Adipocyte (in vitro differentiated cells): ENCODE measurements around the gene ERI3.

Experiments used
- DNase-seq: peaks from one replicate; pipeline ENCODE4 v3.0.0-alpha.2; 2015; ENCODE audit warnings: low read depth
- H3K27me3 ChIP-seq: replicated peaks from 2 replicates; pipeline ENCODE4 v1.7.0; 2013; ENCODE audit warnings: mild to moderate bottlenecking, low read length, moderate library complexity; ENCODE audit not compliant: control insufficient read depth, insufficient read depth
- H3K36me3 ChIP-seq: 2 replicates; pipeline ENCODE4 v1.7.0; 2013; ENCODE audit warnings: low read length, mild to moderate bottlenecking, moderate library complexity; ENCODE audit not compliant: control insufficient read depth, insufficient read depth, severe bottlenecking
- H3K4me1 ChIP-seq: 2 replicates; pipeline ENCODE4 v1.7.0; 2013; ENCODE audit warnings: mild to moderate bottlenecking, low read length, moderate library complexity; ENCODE audit not compliant: control insufficient read depth, insufficient read depth
- H3K4me3 ChIP-seq: 2 replicates; pipeline ENCODE4 v1.7.0; 2013; ENCODE audit warnings: mild to moderate bottlenecking, low read length, moderate library complexity
- H3K9ac ChIP-seq: 2 replicates; pipeline ENCODE4 v1.7.0; 2013; ENCODE audit warnings: mild to moderate bottlenecking, low read length, moderate library complexity
- H3K9me3 ChIP-seq: 2 replicates; pipeline ENCODE4 v1.7.0; 2013; ENCODE audit warnings: mild to moderate bottlenecking, low read length, moderate library complexity; ENCODE audit not compliant: control insufficient read depth

The ERI3 gene

DNA sequence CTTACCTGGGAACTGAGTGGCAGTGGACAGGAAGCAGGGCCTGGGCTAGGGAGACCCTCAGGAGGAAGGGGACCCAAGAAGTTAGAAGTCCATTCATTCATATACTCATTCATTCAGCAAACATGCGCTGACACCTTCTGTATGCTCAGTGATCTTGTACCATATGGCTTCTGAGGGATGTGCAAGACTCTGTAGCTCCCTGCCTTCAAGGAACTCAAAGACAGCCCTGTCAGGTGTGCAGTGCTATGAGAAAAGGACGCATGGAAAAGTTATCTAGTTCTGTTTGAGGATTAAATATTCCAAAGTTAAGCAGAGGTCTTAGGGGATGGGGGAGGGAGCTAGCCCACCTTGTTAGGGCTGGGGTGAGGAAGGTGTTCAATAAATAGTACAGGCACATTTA, 129.3 kb downstream of the ERI3 start:
- H3K9me3 ChIP-seq: no peaks in the 10 kb centered on the region
- no peak overlapping the region for H3K4me3 ChIP-seq
- no peaks in the 10 kb centered on the region for H3K27me3 ChIP-seq
- H3K36me3 ChIP-seq: peaks cover 16% of the 10 kb centered on the region
- no peak for DNase-seq
- H3K9ac ChIP-seq: no peak overlapping the region
- H3K4me1 ChIP-seq: peaks cover 10% of the 10 kb centered on the region

DNA sequence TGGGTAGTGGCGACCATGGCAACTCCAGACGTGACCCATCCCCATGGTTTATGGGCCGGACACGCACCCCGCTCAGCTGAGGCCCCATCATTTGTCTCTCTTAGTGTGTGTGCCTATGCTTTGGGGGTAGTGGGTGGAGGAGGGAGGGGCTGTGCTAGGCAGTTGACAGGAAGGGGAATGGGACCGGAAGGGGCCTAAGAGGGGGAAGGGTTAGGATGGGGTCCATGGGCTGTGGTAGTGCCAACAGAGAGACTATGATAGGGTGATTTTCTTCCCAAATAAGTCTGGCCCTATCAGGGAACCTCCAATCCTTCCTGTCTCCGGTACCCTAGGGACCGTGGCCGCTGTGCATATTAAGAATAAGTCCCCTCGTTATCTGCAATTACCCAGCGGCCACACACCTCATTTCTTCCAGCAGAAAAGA, 131.9 kb downstream of the ERI3 start:
- H3K36me3 ChIP-seq: peaks cover 42% of the 10 kb centered on the region
- no peak for DNase-seq
- no peaks in the 10 kb centered on the region for H3K9me3 ChIP-seq
- H3K4me3 ChIP-seq: no peak overlapping the region
- H3K9ac ChIP-seq: no peak overlapping the region
- H3K4me1 ChIP-seq: peaks cover 14% of the 10 kb centered on the region
- H3K27me3 ChIP-seq: no peaks in the 10 kb centered on the region

DNA sequence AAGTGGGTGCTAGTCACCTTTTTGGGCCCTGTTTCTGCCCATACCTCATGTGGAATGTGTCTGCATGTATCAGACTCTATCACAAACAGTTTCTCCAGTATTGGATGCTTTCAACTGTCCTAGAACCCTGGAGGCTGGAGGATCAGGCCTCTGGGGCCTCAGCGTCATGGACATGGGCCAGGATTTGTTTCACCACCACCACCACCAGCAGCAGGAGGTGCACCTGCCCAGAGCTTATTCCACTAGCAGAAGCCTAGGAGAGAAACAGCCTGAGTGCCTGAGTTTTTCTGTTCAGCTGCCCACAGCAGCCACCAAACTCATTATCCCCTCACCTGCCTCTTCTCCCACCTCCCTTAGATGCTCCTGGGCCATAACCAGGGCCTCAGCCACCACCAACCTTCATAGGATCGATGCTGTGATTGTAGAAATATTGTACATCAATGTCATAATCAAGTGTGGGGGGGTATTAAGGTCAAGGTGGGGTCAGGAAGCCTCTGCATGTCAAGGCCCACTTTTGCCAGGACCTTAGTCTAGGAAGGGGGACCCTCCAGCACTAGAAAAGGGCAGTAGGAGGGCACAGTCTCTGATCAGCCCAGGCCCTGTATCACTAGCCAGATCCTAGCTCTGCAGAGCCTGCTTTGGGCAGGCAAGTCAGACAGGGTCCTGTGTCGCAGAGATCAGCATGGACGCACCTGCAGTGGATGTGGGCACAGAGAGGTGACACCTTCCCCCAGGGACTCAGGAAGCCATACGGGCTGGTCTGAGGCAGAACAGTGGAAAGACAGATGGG, 132.5 kb downstream of the ERI3 start:
- DNase-seq: no peak
- Histone ChIP-seq H3K27me3 (no peaks in the 10 kb centered on the region), H3K4me3 (no peak overlapping the region), H3K36me3 (peaks cover 43% of the 10 kb centered on the region), H3K9me3 (no peaks in the 10 kb centered on the region), H3K9ac (no peak overlapping the region), H3K4me1 (peaks cover 17% of the 10 kb centered on the region)

DNA sequence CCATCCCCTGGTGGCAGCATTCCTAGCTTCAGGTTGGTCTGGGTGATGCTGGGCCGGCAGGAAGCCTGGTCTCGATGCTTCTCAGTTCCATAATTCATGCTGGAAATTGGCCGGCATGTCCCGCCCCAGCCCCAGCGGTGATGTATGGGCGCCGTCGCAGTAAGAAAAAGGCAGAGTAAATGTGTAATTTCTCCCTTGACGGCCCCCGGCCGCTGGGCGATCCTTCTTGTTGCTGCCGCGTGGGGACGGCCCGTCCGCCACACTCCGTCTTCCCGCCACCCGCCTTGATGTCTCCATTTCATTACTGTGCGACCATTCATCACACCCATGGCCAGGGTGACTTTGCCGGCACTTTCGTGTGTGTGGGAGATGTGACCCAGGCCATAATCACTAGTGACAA, 133.3 kb downstream of the ERI3 start:
- H3K4me3 ChIP-seq: no peak overlapping the region
- no peaks in the 10 kb centered on the region for H3K9me3 ChIP-seq
- no peak overlapping the region for H3K9ac ChIP-seq
- peaks cover 12% of the 10 kb centered on the region for H3K4me1 ChIP-seq
- no peaks in the 10 kb centered on the region for H3K27me3 ChIP-seq
- H3K36me3 ChIP-seq: peaks cover 43% of the 10 kb centered on the region
- DNase-seq: no peak

DNA sequence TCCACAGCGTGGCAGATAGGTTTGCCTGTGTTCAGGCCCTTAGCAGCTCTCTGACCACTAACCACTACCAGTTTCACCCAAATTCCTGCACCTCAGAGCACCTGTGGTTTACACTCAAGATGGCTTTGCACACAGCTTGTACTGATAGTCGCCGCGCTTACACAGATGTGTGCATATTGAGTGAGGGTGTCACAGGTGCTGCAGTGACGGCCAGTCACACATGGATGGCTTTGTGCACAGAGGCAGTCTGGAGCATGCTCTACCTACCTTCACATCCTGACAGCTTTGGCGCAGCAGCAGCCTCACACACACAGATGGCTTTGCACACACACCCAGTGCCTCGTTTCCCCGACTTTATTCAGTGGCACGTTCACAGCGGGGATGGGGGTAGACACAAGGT, 134.3 kb downstream of the ERI3 start:
- Histone ChIP-seq H3K4me3 (no peak overlapping the region), H3K9me3 (no peaks in the 10 kb centered on the region), H3K9ac (no peak overlapping the region), H3K36me3 (peaks cover 46% of the 10 kb centered on the region), H3K4me1 (peaks cover 12% of the 10 kb centered on the region), H3K27me3 (no peaks in the 10 kb centered on the region)
- no peak for DNase-seq

DNA sequence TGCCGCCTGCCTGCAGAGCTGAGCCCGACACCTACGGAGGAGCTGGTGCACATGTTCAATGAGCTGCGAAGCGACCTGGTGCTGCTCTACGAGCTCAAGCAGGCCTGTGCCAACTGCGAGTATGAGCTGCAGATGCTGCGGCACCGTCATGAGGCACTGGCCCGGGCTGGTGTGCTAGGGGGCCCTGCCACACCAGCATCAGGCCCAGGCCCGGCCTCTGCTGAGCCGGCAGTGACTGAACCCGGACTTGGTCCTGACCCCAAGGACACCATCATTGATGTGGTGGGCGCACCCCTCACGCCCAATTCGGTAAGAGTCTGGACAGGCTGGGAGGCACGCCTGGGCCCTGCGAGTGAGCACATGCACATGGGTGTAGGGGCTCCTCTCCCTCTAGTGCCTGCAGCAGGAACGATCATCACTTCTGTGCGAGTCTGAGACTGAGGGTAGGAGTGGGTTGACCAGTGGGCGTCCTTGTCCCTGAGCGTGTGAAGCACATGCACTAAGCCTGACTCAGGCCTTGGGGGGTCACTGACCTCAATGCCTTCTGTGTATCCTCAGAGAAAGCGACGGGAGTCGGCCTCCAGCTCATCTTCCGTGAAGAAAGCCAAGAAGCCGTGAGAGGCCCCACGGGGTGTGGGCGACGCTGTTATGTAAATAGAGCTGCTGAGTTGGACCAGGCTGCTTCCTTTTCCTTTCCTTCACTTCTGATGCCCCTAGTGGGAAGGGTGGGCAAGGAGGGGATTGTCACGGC, 134.9 kb downstream of the ERI3 start:
- peaks cover 12% of the 10 kb centered on the region for H3K4me1 ChIP-seq
- H3K9ac ChIP-seq: no peak overlapping the region
- DNase-seq: no peak
- H3K36me3 ChIP-seq: peaks cover 45% of the 10 kb centered on the region
- H3K9me3 ChIP-seq: no peaks in the 10 kb centered on the region
- no peak overlapping the region for H3K4me3 ChIP-seq
- H3K27me3 ChIP-seq: no peaks in the 10 kb centered on the region

DNA sequence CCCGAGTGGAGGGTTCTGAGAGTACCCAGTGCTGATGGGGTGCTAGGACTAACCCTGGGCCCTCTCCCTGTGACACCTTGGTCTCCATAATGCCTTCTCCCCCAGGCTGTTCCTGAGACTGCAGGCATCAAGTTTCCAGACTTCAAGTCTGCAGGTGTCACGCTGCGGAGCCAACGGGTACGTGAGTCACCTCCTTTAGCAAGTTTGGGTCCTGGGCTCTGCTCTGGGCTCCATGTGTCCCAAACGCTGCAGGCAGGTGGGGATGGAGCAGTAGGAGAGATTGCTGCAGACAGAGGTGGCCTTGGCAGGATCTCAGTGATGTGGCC, 135.8 kb downstream of the ERI3 start:
- no peaks in the 10 kb centered on the region for H3K27me3 ChIP-seq
- peaks cover 50% of the 10 kb centered on the region for H3K36me3 ChIP-seq
- peaks cover 13% of the 10 kb centered on the region for H3K4me1 ChIP-seq
- H3K9me3 ChIP-seq: no peaks in the 10 kb centered on the region
- no peak for DNase-seq
- H3K9ac ChIP-seq: no peak overlapping the region
- H3K4me3 ChIP-seq: no peak overlapping the region

DNA sequence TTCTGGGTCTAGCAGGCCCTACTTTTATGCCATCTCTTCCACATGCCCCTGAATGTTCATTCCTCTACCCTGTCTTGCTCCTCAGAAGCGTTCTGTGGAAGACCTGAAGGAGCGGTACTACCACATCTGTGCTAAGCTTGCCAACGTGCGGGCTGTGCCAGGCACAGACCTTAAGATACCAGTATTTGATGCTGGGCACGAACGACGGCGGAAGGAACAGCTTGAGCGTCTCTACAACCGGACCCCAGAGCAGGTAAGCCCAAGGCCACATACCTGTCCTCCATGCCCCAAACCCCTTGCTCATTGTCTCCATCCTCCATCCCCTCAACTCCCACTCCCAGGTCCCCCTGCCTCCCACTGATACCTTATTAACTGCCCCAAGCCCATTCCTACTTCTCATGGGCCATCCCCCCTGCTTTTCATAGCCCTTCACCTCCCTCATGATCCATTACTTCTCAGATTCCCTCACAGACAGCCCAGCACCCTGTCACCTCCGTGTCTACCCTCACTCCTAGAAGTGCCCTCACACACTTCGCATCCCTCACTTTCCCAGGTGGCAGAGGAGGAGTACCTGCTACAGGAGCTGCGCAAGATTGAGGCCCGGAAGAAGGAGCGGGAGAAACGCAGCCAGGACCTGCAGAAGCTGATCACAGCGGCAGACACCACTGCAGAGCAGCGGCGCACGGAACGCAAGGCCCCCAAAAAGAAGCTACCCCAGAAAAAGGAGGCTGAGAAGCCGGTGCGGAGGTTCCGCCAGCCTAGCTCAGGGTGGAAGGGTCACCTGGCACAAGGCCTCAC, 136.4 kb downstream of the ERI3 start:
- H3K36me3 ChIP-seq: peaks cover 50% of the 10 kb centered on the region
- H3K9ac ChIP-seq: no peak overlapping the region
- H3K4me1 ChIP-seq: peaks cover 16% of the 10 kb centered on the region
- DNase-seq: no peak
- no peaks in the 10 kb centered on the region for H3K9me3 ChIP-seq
- no peak overlapping the region for H3K4me3 ChIP-seq
- no peaks in the 10 kb centered on the region for H3K27me3 ChIP-seq

DNA sequence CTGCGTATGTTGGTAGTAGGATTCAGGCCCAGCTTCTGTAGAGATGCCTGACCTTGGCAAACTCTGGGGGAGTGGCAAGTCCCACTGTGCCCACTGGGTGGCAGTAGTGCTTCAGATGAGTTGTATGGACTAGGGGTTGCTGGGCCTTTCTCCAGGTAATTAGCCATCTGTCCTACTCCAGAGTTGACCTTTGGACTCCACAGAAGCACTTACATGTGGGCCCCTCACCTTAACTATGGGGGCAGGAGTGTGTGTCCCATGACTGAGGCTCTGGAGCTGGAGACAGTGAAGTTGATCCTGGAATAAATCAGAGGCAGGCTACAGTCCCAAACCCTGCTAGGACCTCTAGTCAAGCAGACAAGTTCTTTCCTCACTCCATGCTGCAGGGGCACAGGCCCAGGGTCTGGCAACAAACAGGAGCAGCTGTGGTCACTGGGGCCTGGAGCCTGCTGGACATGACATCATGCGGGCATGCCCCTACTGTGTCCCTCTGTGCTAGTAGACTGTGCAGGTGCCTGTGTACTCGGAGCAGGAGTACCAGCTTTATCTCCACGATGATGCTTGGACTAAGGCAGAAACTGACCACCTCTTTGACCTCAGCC, 137.1 kb downstream of the ERI3 start:
- Histone ChIP-seq H3K4me3 (no peak overlapping the region), H3K36me3 (peaks cover 50% of the 10 kb centered on the region), H3K4me1 (peaks cover 18% of the 10 kb centered on the region), H3K9me3 (no peaks in the 10 kb centered on the region), H3K27me3 (no peaks in the 10 kb centered on the region), H3K9ac (no peak overlapping the region)
- peak; percentile 79 for DNase-seq

DNA sequence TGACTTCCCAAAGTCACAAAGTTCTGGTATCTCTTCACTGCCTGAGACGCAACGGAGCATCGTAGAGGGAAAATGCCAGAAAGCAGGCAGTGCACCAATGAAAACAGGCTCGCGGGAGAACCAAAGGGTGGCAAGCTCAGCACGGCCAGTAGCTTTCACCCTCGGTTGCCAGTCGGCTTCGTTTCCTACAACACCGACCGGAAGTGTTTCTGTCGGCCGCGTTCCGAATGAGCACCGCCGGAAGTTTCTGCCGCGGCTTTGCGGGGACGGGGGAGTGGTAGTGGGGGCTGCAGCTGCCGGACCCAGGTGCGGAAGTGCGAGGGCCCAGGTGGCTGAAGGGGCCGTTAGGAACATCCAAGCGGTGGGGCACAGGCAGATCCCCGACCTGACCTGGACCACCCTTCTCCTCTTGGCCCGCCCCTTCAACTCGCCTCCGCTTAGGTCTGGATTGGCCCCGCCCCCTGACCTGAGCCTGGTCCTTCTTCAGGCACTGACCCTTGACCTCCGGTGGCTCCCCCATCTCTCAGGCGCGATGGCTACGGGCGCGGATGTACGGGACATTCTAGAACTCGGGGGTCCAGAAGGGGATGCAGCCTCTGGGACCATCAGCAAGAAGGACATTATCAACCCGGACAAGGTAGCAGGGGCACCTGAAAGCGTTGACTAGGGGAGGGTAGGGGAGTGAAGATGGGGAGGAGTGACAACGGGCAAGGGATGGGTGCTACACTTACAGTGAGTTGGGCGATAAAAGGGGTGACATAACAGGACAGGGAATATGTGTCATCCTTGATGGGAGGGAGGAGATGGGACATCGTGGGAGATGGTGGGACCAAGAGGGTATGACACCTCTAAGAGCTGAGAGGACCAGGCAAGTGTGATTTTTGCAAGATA, 141.6 kb downstream of the ERI3 start, which contains the start of gene DMAP1:
TSS of gene DMAP1 (plus strand) at position 250 of the 891 bp plus-strand sequence. CDS start at position 533, 283 bp downstream.
- Histone ChIP-seq H3K4me3 (peak within 1 kb of the TSS; percentile 94), H3K27me3 (no peaks in the 10 kb centered on the region), H3K9ac (peak within 1 kb of the TSS; percentile 92), H3K9me3 (no peaks in the 10 kb centered on the region), H3K4me1 (peaks cover 18% of the 10 kb centered on the region), H3K36me3 (peaks cover 16% of the 10 kb centered on the region)
- DNase-seq: peak; percentile 94
